ENCODE data around the gene ATRNL1.
"Not testable (repeated sequence)": the region's sequence is repeated elsewhere in the genome, so short reads cannot be mapped to it uniquely, and the experiment has no call there.

Gene ATRNL1

GRCh38 chr10:115706026-115706425, 612.9 kb downstream of the ATRNL1 start:
- peak overlapping the region; percentile 26 for H3K27ac ChIP-seq (ENCODE audit: insufficient read depth, low read depth, low read length, poor library complexity, severe bottlenecking)
- H3K27me3 ChIP-seq (ENCODE audit: control insufficient read depth, insufficient read depth, low read length, poor library complexity, severe bottlenecking), result no peaks in the 10 kb centered on the region
- no peaks in the 10 kb centered on the region for H3K4me1 ChIP-seq (ENCODE audit: control insufficient read depth, insufficient read depth, low read length)
- no peak overlapping the region for H3K4me3 ChIP-seq (ENCODE audit: insufficient read depth, low read depth, low read length)
- H3K9me3 ChIP-seq (ENCODE audit: control insufficient read depth, low read length), result no peaks in the 10 kb centered on the region
- H3K36me3 ChIP-seq (ENCODE audit: control insufficient read depth, insufficient read depth, low read length), result no peaks in the 10 kb centered on the region

GRCh38 chr10:115706488-115707076, 613.4 kb downstream of the ATRNL1 start:
- WGBS, 2 experiments, result 20 to 73% methylated on average over 1 to 2 of the region's 2 CpGs
- Histone ChIP-seq H3K4me3 (ENCODE audit: insufficient read depth, low read depth, low read length) (no peak overlapping the region), H3K9me3 (ENCODE audit: control insufficient read depth, low read length) (no peaks in the 10 kb centered on the region), H3K4me1 (ENCODE audit: control insufficient read depth, insufficient read depth, low read length) (no peaks in the 10 kb centered on the region), H3K27ac (ENCODE audit: insufficient read depth, low read depth, low read length, poor library complexity, severe bottlenecking) (peak overlapping the region; percentile 26), H3K27me3 (ENCODE audit: control insufficient read depth, insufficient read depth, low read length, poor library complexity, severe bottlenecking) (no peaks in the 10 kb centered on the region), H3K36me3 (ENCODE audit: control insufficient read depth, insufficient read depth, low read length) (no peaks in the 10 kb centered on the region)

- H3K27me3 ChIP-seq (ENCODE audit: control insufficient read depth, insufficient read depth, low read length, poor library complexity, severe bottlenecking), result no peaks in the 10 kb centered on the region
- WGBS, 2 experiments, result 95 to 96% methylated on average over 1 of the region's 1 CpG
- H3K9me3 ChIP-seq (ENCODE audit: control insufficient read depth, low read length), result no peaks in the 10 kb centered on the region
- no peaks in the 10 kb centered on the region for H3K4me1 ChIP-seq (ENCODE audit: control insufficient read depth, insufficient read depth, low read length)
- no peaks in the 10 kb centered on the region for H3K36me3 ChIP-seq (ENCODE audit: control insufficient read depth, insufficient read depth, low read length)
- H3K27ac ChIP-seq (ENCODE audit: insufficient read depth, low read depth, low read length, poor library complexity, severe bottlenecking), result no peak overlapping the region
- no peak overlapping the region for H3K4me3 ChIP-seq (ENCODE audit: insufficient read depth, low read depth, low read length)
Measured at GRCh38 chr10:115710136-115710535, 617.0 kb downstream of the ATRNL1 start.

GRCh38 chr10:115711306-115711705, 618.1 kb downstream of the ATRNL1 start:
- H3K4me1 ChIP-seq (ENCODE audit: control insufficient read depth, insufficient read depth, low read length), result no peaks in the 10 kb centered on the region
- H3K36me3 ChIP-seq (ENCODE audit: control insufficient read depth, insufficient read depth, low read length), result no peaks in the 10 kb centered on the region
- H3K4me3 ChIP-seq (ENCODE audit: insufficient read depth, low read depth, low read length), result no peak overlapping the region
- 89 to 100% methylated on average over 1 of the region's 1 CpG for WGBS, 2 experiments
- H3K27ac ChIP-seq (ENCODE audit: insufficient read depth, low read depth, low read length, poor library complexity, severe bottlenecking), result no peak overlapping the region
- no peaks in the 10 kb centered on the region for H3K27me3 ChIP-seq (ENCODE audit: control insufficient read depth, insufficient read depth, low read length, poor library complexity, severe bottlenecking)
- H3K9me3 ChIP-seq (ENCODE audit: control insufficient read depth, low read length), result no peaks in the 10 kb centered on the region

GRCh38 chr10:115720121-115720520, 627.0 kb downstream of the ATRNL1 start:
- H3K27ac ChIP-seq (ENCODE audit: insufficient read depth, low read depth, low read length, poor library complexity, severe bottlenecking), result no peak overlapping the region
- 90 to 97% methylated on average over 1 to 2 of the region's 2 CpGs for WGBS, 2 experiments
- no peak overlapping the region for H3K4me3 ChIP-seq (ENCODE audit: insufficient read depth, low read depth, low read length)
- no peaks in the 10 kb centered on the region for H3K9me3 ChIP-seq (ENCODE audit: control insufficient read depth, low read length)
- H3K4me1 ChIP-seq (ENCODE audit: control insufficient read depth, insufficient read depth, low read length), result no peaks in the 10 kb centered on the region
- no peaks in the 10 kb centered on the region for H3K27me3 ChIP-seq (ENCODE audit: control insufficient read depth, insufficient read depth, low read length, poor library complexity, severe bottlenecking)
- H3K36me3 ChIP-seq (ENCODE audit: control insufficient read depth, insufficient read depth, low read length), result no peaks in the 10 kb centered on the region

GRCh38 chr10:115727129-115727528, 634.0 kb downstream of the ATRNL1 start:
- Histone ChIP-seq H3K36me3 (ENCODE audit: control insufficient read depth, insufficient read depth, low read length) (no peaks in the 10 kb centered on the region), H3K4me3 (ENCODE audit: insufficient read depth, low read depth, low read length) (no peak overlapping the region), H3K27me3 (ENCODE audit: control insufficient read depth, insufficient read depth, low read length, poor library complexity, severe bottlenecking) (no peaks in the 10 kb centered on the region), H3K4me1 (ENCODE audit: control insufficient read depth, insufficient read depth, low read length) (no peaks in the 10 kb centered on the region), H3K9me3 (ENCODE audit: control insufficient read depth, low read length) (no peaks in the 10 kb centered on the region), H3K27ac (ENCODE audit: insufficient read depth, low read depth, low read length, poor library complexity, severe bottlenecking) (no peak overlapping the region)
- 90 to 98% methylated on average over 5 of the region's 5 CpGs for WGBS, 2 experiments

GRCh38 chr10:115744089-115744488, 650.9 kb downstream of the ATRNL1 start:
- no peaks in the 10 kb centered on the region for H3K36me3 ChIP-seq (ENCODE audit: control insufficient read depth, insufficient read depth, low read length)
- no peaks in the 10 kb centered on the region for H3K9me3 ChIP-seq (ENCODE audit: control insufficient read depth, low read length)
- no peaks in the 10 kb centered on the region for H3K4me1 ChIP-seq (ENCODE audit: control insufficient read depth, insufficient read depth, low read length)
- H3K27ac ChIP-seq (ENCODE audit: insufficient read depth, low read depth, low read length, poor library complexity, severe bottlenecking), result no peak overlapping the region
- no CpG with 5 or more reads among the region's 1 CpG for WGBS, 2 experiments
- no peaks in the 10 kb centered on the region for H3K27me3 ChIP-seq (ENCODE audit: control insufficient read depth, insufficient read depth, low read length, poor library complexity, severe bottlenecking)
- no peak overlapping the region for H3K4me3 ChIP-seq (ENCODE audit: insufficient read depth, low read depth, low read length)

- no peak overlapping the region for H3K4me3 ChIP-seq (ENCODE audit: insufficient read depth, low read depth, low read length)
Measured at GRCh38 chr10:115745943-115746342, 652.8 kb downstream of the ATRNL1 start.

GRCh38 chr10:115747811-115748210, 654.6 kb downstream of the ATRNL1 start:
- WGBS, 2 experiments, result 95 to 98% methylated on average over 2 of the region's 2 CpGs
- H3K27ac ChIP-seq (ENCODE audit: insufficient read depth, low read depth, low read length, poor library complexity, severe bottlenecking), result no peak overlapping the region
- H3K36me3 ChIP-seq (ENCODE audit: control insufficient read depth, insufficient read depth, low read length), result no peaks in the 10 kb centered on the region
- no peaks in the 10 kb centered on the region for H3K4me1 ChIP-seq (ENCODE audit: control insufficient read depth, insufficient read depth, low read length)
- H3K4me3 ChIP-seq (ENCODE audit: insufficient read depth, low read depth, low read length), result no peak overlapping the region
- H3K9me3 ChIP-seq (ENCODE audit: control insufficient read depth, low read length), result no peaks in the 10 kb centered on the region
- no peaks in the 10 kb centered on the region for H3K27me3 ChIP-seq (ENCODE audit: control insufficient read depth, insufficient read depth, low read length, poor library complexity, severe bottlenecking)

More at GRCh38 chr10:115745943-115746342, 652.8 kb downstream of the ATRNL1 start:
- no peaks in the 10 kb centered on the region for H3K9me3 ChIP-seq (ENCODE audit: control insufficient read depth, low read length)
- no peak overlapping the region for H3K27ac ChIP-seq (ENCODE audit: insufficient read depth, low read depth, low read length, poor library complexity, severe bottlenecking)
- H3K27me3 ChIP-seq (ENCODE audit: control insufficient read depth, insufficient read depth, low read length, poor library complexity, severe bottlenecking), result no peaks in the 10 kb centered on the region
- H3K36me3 ChIP-seq (ENCODE audit: control insufficient read depth, insufficient read depth, low read length), result no peaks in the 10 kb centered on the region
- WGBS, 2 experiments, result 83 to 100% methylated on average over 2 of the region's 2 CpGs
- no peaks in the 10 kb centered on the region for H3K4me1 ChIP-seq (ENCODE audit: control insufficient read depth, insufficient read depth, low read length)

GRCh38 chr10:115758488-115758887, 665.3 kb downstream of the ATRNL1 start:
- not testable (repeated sequence) for H3K4me1 ChIP-seq (ENCODE audit: control insufficient read depth, insufficient read depth, low read length); H3K9me3 ChIP-seq (ENCODE audit: control insufficient read depth, low read length); H3K27me3 ChIP-seq (ENCODE audit: control insufficient read depth, insufficient read depth, low read length, poor library complexity, severe bottlenecking); H3K36me3 ChIP-seq (ENCODE audit: control insufficient read depth, insufficient read depth, low read length); H3K27ac ChIP-seq (ENCODE audit: insufficient read depth, low read depth, low read length, poor library complexity, severe bottlenecking); H3K4me3 ChIP-seq (ENCODE audit: insufficient read depth, low read depth, low read length)
- WGBS, 2 experiments, result 46 to 50% methylated on average over 7 of the region's 8 CpGs

- no peaks in the 10 kb centered on the region for H3K4me1 ChIP-seq (ENCODE audit: control insufficient read depth, insufficient read depth, low read length)
- no peak overlapping the region for H3K4me3 ChIP-seq (ENCODE audit: insufficient read depth, low read depth, low read length)
- H3K27me3 ChIP-seq (ENCODE audit: control insufficient read depth, insufficient read depth, low read length, poor library complexity, severe bottlenecking), result no peaks in the 10 kb centered on the region
- no peak overlapping the region for H3K27ac ChIP-seq (ENCODE audit: insufficient read depth, low read depth, low read length, poor library complexity, severe bottlenecking)
- no peaks in the 10 kb centered on the region for H3K9me3 ChIP-seq (ENCODE audit: control insufficient read depth, low read length)
- no CpG with 5 or more reads among the region's 1 CpG for WGBS, 2 experiments
- no peaks in the 10 kb centered on the region for H3K36me3 ChIP-seq (ENCODE audit: control insufficient read depth, insufficient read depth, low read length)
Measured at GRCh38 chr10:115760131-115760530, 667.0 kb downstream of the ATRNL1 start.
